OCI-LY7 (cell line): ENCODE results near the gene MINDY4. TPM values are rescaled to one million over a fixed set of nuclear protein-coding genes. Genes with fewer than 3 reads are reported as not detected.

ENCODE experiments used
- BruUV-seq: library from RNA; stranded (reverse); fragments of 400-500 nt; replicated peaks from 2 replicates; lab custom pipeline; 2021; lab: Mats Ljungman, UMichigan
- CTCF ChIA-PET: fragments of 300-600 bp; sonication (Branson Sonifier 250); formaldehyde crosslinking; loops from one replicate; lab custom pipeline; 2022; ENCODE audit warnings: antibody characterized with exemption; ENCODE audit not compliant: unreplicated experiment; lab: Charles Lee
- POLR2A ChIA-PET: fragments of 300-600 bp; sonication (Branson Sonifier 250); formaldehyde crosslinking; loops from one replicate; lab custom pipeline; 2022; ENCODE audit warnings: antibody characterized with exemption; lab: Charles Lee
- DNase-seq: peaks from one replicate; pipeline ENCODE4 v3.0.0-alpha.2; 2015; ENCODE audit warnings: low spot score
- H2AFZ ChIP-seq: fragments of 200-600 bp; sonication (generic), shearing (Covaris generic); 2 replicates; pipeline ENCODE4 v1.6.1; 2014; ENCODE audit warnings: mild to moderate bottlenecking, antibody characterized with exemption, low read length, moderate library complexity
- H3K27ac ChIP-seq: fragments of 200-600 bp; sonication (generic); 2 replicates; pipeline ENCODE4 v1.5.1; 2014; ENCODE audit warnings: mixed run types, low read depth, mild to moderate bottlenecking, moderate library complexity, low read length, inconsistent platforms; ENCODE audit not compliant: poor library complexity, severe bottlenecking
- H3K36me3 ChIP-seq: fragments of 200-600 bp; sonication (generic); 2 replicates; pipeline ENCODE4 v1.6.1; 2014; ENCODE audit warnings: mild to moderate bottlenecking, antibody characterized with exemption, low read length, moderate library complexity, mixed read lengths; ENCODE audit not compliant: insufficient read depth
- H3K4me1 ChIP-seq: fragments of 200-600 bp; sonication (generic); 2 replicates; pipeline ENCODE4 v1.5.1; 2014; ENCODE audit warnings: mild to moderate bottlenecking, low read length; ENCODE audit not compliant: insufficient read depth, poor library complexity, severe bottlenecking
- H3K4me2 ChIP-seq: fragments of 200-600 bp; sonication (generic); 2 replicates; pipeline ENCODE4 v1.6.1; 2014; ENCODE audit warnings: mild to moderate bottlenecking, low read length
- H3K4me3 ChIP-seq: fragments of 200-600 bp; sonication (generic); 2 replicates; pipeline ENCODE4 v1.5.1; 2014; ENCODE audit warnings: mild to moderate bottlenecking, low read depth, low read length; ENCODE audit not compliant: poor library complexity, severe bottlenecking
- H3K79me2 ChIP-seq: fragments of 200-600 bp; sonication (generic); 2 replicates; pipeline ENCODE4 v1.6.1; 2016; ENCODE audit warnings: low read depth, mild to moderate bottlenecking, low read length, moderate library complexity, mixed read lengths; ENCODE audit not compliant: insufficient read depth
- H3K9me2 ChIP-seq: fragments of 200-600 bp; sonication (generic); 2 replicates; pipeline ENCODE4 v1.6.1; 2016; ENCODE audit warnings: mild to moderate bottlenecking, low read length, mixed read lengths; ENCODE audit not compliant: insufficient read depth
- H3K9me3 ChIP-seq: fragments of 200-600 bp; sonication (generic); 2 replicates; pipeline ENCODE4 v1.6.1; 2014; ENCODE audit warnings: mild to moderate bottlenecking, mixed run types, low read length, mixed read lengths
- H4K20me1 ChIP-seq: fragments of 200-600 bp; sonication (generic); 2 replicates; pipeline ENCODE4 v1.6.1; 2014; ENCODE audit warnings: mild to moderate bottlenecking, antibody characterized with exemption, low read length, moderate library complexity, mixed read lengths; ENCODE audit not compliant: insufficient read depth
- EZH2phosphoT487 ChIP-seq: fragments of 200-600 bp; sonication (generic); IDR thresholded peaks from 2 replicates; pipeline ENCODE4 v1.6.1; 2018; ENCODE audit warnings: low read depth, borderline replicate concordance, mild to moderate bottlenecking, mixed run types, antibody characterized with exemption, low read length, moderate library complexity, mixed read lengths
- intact Hi-C: fragments of 100-400 bp; cut with micrococcal nuclease; formaldehyde crosslinking; loops from one replicate; pipeline ENCODE4 v1.10.0; 2022; ENCODE audit not compliant: unreplicated experiment
- total RNA-seq, 2 experiments: library from RNA; depleted of rRNA in 1 of 2; stranded (reverse); fragments of >200 nt in 1 of 2; shearing (Covaris generic) in 1 of 2; gene quantifications; 2 replicates each; pipeline ENCODE4 v1.2.3, GENCODE V29; 2014 to 2022
- TF ChIP-seq, protein P1 (sequence below): fragments of 200-600 bp; sonication (generic); conservative IDR thresholded peaks from 2 replicates; pipeline ENCODE4 v1.5.1; 2014; ENCODE audit warnings: mild to moderate bottlenecking, antibody characterized with exemption, low read length, moderate library complexity, mixed read lengths

Gene MINDY4
- total RNA-seq, 2 experiments from 2014 or later, result 0.86 TPM; not detected in 1

DNA sequence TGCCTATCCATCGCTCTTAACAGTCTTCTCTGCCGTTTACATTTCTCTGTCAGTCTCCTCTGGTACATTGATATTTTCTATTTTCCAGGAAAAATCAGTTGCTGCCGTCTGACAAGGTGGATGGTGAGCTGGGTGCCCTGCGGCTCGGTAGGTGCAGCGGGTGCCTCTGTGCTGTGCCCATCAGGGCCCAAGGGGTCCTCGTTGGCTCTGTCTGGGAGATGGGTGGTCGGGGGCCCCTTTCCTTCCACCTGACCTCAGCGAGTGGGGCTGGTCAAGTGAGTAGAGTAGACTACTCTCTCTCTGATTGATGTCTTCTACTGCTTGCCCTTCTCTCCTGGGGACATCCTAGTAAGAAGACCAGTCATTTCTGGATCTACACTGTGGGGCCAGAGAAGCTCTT lies 57.4 kb downstream of the MINDY4 start:
- Histone ChIP-seq H3K36me3 (no peaks in the 10 kb centered on the region), H3K4me2 (no peak overlapping the region), H3K9me2 (no peaks in the 10 kb centered on the region), H3K9me3 (peaks cover 4% of the 10 kb centered on the region; the same call in 1 of the 2 replicates), H4K20me1 (no peaks in the 10 kb centered on the region), H3K4me1 (no peaks in the 10 kb centered on the region), H3K79me2 (no peaks in the 10 kb centered on the region), H3K27ac (no peak overlapping the region), H2AFZ (no peak overlapping the region), H3K4me3 (no peak overlapping the region)
- POLR2A ChIA-PET, result interaction anchor here (0.8 to 1.0 kb wide), 2 partner anchors 11 to 305 kb away, joined by 3 read pairs; no protein-coding TSS in a partner anchor
- intact Hi-C loops, result no loop called here
- no peak for DNase-seq
- CTCF ChIA-PET, result interaction anchor here (0.6 kb wide), 1 partner anchor 23 kb away, joined by 3 read pairs; no protein-coding TSS in a partner anchor
- no TSS peak for BruUV-seq
- no peak for TF ChIP-seq EZH2phosphoT487

DNA sequence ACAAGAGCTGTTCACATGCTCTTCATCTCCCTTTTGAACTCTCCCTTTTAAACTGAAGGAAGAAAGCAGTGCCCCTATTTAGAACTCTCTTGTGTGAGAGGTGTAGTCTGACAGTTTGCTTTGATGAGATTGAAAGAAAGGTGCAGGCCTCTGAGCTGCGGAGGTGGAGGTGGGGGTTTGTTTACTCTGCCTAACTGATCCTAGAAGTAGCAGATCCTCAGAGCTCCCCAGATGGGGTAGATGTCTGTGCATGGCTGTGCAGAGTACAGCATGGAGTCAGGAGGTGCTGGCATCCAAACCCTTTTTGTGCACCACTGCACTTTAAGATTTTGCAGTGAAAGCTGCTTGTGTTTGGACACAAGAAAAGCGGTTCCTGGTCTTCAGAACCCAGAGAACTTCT lies 58.3 kb downstream of the MINDY4 start:
- Histone ChIP-seq H3K4me2 (no peak overlapping the region), H3K9me2 (no peaks in the 10 kb centered on the region), H3K79me2 (no peaks in the 10 kb centered on the region), H4K20me1 (no peaks in the 10 kb centered on the region), H3K9me3 (peaks cover 4% of the 10 kb centered on the region; the same call in 1 of the 2 replicates), H3K4me1 (no peaks in the 10 kb centered on the region), H3K27ac (no peak overlapping the region), H3K36me3 (no peaks in the 10 kb centered on the region), H3K4me3 (no peak overlapping the region), H2AFZ (no peak overlapping the region)
- CTCF ChIA-PET, result no interaction called here
- POLR2A ChIA-PET, result interaction anchor here (0.7 kb wide), 1 partner anchor 705 kb away, joined by 3 read pairs; no protein-coding TSS in a partner anchor
- intact Hi-C loops, result no loop called here
- no peak for TF ChIP-seq EZH2phosphoT487
- TF ChIP-seq, protein P1, sequence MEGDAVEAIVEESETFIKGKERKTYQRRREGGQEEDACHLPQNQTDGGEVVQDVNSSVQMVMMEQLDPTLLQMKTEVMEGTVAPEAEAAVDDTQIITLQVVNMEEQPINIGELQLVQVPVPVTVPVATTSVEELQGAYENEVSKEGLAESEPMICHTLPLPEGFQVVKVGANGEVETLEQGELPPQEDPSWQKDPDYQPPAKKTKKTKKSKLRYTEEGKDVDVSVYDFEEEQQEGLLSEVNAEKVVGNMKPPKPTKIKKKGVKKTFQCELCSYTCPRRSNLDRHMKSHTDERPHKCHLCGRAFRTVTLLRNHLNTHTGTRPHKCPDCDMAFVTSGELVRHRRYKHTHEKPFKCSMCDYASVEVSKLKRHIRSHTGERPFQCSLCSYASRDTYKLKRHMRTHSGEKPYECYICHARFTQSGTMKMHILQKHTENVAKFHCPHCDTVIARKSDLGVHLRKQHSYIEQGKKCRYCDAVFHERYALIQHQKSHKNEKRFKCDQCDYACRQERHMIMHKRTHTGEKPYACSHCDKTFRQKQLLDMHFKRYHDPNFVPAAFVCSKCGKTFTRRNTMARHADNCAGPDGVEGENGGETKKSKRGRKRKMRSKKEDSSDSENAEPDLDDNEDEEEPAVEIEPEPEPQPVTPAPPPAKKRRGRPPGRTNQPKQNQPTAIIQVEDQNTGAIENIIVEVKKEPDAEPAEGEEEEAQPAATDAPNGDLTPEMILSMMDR, result no peak
- no TSS peak for BruUV-seq
- no peak for DNase-seq

DNA sequence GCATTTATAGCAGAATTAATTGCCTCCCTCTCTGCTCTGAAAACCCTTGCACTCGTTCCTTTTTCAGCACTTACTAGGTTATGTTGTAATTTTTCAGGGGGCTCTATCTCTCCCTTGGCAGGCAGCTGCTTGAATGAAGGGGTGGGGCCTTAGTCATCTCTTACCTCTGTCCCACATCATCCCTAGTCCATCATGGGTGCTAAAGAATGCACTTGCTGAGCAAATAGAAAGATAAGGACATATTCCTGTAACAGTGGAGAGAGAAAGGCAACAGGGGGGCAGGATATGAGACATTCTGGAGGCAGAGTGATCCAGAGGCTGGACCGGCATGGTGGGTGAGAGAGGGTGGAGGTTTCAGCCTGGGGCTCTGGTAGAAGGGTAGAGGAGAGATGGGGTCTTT lies 60.0 kb downstream of the MINDY4 start:
- intact Hi-C loops, result no loop called here
- no peak for DNase-seq
- CTCF ChIA-PET, result no interaction called here
- BruUV-seq, result no TSS peak
- Histone ChIP-seq H2AFZ (no peak overlapping the region), H3K4me1 (no peaks in the 10 kb centered on the region), H3K27ac (no peak overlapping the region), H3K4me2 (no peak overlapping the region), H3K9me2 (no peaks in the 10 kb centered on the region), H4K20me1 (no peaks in the 10 kb centered on the region), H3K36me3 (no peaks in the 10 kb centered on the region), H3K79me2 (no peaks in the 10 kb centered on the region), H3K4me3 (no peak overlapping the region), H3K9me3 (peaks cover 4% of the 10 kb centered on the region; the same call in 1 of the 2 replicates)
- POLR2A ChIA-PET, result no interaction called here
- TF ChIP-seq EZH2phosphoT487, result no peak
- TF ChIP-seq, protein P1, result no peak
